NK-92 treated with Interleukin-12 subunit alpha and Interleukin-12 subunit beta, amount 100 ng/mL, for 24 hours (cell line): ENCODE results near the gene ZNF423.

ENCODE experiments used
- DNase-seq: peaks from one replicate; lab custom pipeline; 2025; lab: John Stamatoyannopoulos, UW

The ZNF423 gene

DNA sequence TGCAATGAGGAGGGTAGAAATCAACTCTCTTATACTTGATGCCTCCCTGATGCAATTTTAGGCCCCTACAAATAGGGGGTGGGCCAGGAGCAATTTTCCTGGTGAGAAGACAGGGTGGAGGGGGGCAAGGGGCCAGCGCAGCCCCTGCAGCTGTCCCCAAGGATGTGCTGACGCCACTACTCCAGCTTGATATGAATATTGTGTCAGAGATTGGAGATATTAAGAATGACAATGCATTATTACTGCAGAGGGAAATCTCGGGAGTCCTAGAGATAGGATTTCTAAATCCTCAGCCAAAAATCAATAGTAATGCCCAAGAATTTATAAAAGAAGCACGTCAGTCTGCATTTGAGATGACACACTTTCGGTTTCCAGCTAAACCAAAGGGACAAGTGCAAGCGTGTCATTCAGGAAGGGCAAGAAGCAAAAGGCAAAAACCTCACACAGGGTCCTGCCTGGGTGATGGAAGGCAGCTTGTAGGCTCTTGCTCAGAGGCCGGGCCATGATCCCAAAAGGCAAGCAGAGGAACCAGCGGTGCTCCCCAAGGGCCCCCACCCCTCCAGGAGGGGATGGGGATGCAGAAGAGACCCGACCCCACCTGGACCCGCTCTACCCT, 303.5 kb downstream of the ZNF423 start:
- no peak for DNase-seq

DNA sequence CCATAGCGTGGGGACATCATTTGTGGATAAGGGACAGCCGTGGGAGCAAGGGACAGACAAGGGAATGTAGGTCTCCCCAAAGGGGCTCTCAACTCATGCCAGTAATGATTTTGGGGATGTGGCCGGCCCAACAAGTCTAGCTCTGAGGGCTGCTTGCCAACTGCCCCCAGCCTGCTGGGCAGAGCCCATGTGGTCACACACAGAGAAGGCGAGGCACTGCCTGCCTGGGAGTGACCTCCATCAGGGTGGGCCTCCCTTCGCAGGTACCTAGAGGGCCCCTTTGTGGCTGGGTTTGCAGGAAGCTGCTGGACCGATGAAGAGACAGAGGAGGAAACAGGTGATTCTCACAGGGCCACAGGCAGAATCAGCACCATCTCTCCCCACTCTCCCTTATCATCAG, 305.2 kb downstream of the ZNF423 start:
- DNase-seq, result no peak

DNA sequence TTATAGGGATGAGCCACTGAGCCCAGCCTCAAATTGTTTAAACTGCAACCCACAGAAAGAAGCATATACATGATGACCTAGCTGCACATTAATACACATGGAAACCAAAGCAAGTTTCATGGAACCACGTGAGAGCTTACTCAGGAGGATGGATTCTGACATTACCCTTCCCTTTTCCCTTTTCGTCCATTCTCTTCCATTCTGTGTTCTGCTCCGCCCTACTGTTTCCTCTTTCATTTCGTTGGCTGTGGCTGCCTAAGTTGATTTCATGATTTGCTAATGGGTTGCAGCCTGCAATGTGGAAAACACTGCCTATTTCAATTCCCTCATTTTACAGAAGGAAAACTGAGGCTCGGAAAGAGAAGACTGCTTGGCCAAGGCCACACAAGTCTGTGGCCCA, 305.8 kb downstream of the ZNF423 start:
- DNase-seq, result no peak

DNA sequence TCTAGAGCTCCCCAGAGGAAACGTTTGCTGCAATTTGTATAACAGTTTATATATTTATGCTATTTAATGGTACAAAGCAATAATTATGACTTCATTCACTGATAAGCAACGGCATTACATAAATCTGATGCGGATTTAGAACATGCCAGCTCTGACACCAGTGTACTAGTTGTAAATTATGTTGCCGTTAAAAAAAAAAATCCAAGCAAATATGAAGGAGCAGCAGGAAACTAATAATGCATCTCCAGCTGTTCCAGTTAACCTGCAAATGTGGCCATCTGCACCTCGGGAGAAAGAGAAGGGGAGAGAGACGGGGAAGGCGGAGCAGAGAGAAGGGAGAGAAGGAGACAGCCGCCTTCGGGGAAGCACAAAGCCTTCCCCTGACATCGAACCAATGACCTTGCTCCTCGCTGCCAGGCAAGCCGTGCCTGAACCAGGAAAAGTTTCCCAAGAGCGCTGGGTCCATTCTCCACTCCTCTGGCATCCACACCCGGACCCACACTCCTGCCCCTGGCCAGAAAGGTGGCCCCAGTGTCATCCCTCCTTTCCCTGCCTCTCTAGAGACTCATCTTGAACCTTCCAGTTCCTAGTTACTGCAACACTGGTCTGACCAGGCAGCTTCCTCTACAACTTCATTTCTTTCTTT, 307.5 kb downstream of the ZNF423 start:
- DNase-seq, result no peak

DNA sequence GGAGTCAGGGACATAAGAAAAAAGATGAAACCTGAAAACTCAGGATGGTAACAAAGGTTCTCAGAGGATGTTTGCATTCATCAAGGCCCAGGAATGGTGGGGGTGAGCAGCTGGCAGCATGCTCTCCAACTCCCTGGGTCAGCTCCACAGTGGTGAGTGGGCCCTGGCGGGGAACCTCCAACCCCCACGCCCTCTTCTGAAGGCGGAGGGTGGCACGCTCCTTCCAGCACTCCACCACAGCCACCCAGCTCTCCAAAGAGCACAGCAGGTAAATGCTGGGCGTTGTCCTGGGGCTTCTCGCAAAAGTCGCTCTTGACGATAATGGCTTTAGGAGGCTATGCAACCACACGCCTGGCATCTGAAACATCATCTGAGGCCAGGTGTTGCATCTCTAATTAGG, 308.5 kb downstream of the ZNF423 start:
- DNase-seq, result no peak

DNA sequence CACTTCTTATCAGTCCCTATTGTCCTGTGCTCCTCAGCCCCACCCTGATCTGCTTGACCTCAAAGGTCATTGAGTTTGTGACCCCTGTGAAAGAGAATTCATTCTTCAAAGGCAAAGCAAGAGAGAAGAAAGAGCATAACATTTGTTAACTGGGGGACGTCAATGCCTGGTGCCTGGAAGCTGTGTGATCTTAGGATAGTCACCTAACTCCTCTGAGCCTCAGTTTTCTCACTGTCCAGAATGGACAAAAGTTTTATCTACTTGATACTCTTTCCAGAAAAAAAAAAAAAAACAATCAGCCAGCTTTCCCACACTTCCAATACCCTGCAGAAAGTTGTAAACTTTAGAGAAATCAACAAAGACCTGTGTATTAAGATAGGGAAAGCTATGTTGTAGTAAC, 309.2 kb downstream of the ZNF423 start:
- no peak for DNase-seq

DNA sequence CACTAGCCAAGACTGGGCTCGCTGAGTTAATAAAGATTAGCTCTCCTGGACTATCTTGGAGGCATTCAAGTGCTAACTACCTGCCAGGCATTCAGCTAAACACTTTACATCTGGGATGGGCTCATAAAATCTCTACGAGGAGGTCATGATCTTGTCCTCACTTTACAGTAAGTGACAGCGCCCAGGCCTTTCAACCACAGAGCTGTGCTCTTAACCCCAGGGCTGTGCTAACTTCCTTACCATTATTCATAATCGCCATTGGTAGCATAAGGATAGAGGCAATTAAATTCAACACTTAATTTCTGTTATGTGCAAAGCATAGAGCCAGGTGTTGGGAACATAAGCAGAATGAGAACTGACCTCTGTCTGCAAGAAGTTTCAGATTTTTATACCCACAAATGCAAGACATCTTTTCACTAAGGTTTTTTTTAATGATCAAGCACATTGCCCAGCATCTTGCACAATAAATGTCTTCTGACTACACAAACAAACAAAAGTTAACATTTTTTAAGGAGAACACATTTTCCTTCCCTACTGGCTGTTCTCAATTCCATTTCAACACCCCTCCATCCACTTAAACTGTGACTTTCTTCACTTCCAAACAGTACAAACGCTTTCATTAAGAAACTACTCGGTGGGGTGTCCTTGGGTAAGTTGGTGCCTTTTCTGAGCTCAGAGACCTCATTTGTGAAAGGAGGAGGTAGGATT, 310.0 kb downstream of the ZNF423 start:
- DNase-seq, result no peak

DNA sequence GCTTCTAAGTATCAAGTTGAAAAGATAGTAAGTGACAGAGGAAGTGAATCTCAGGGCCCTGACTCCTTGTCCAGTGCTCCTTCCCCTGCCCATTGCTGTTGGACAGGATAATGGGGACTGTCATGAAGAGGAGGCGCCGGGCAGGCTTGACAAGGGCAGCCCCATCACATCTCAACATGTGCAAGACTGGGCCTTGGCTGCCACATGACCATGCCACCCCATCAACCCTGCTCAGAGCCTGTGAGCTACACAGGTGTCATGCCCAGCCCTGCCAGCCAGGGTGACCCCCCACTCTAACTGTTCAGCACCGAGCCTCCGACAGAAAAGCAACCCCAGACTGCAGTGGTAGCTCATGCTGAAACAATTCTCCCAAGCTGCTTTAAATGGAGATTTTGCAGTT, 310.7 kb downstream of the ZNF423 start:
- DNase-seq, result no peak

DNA sequence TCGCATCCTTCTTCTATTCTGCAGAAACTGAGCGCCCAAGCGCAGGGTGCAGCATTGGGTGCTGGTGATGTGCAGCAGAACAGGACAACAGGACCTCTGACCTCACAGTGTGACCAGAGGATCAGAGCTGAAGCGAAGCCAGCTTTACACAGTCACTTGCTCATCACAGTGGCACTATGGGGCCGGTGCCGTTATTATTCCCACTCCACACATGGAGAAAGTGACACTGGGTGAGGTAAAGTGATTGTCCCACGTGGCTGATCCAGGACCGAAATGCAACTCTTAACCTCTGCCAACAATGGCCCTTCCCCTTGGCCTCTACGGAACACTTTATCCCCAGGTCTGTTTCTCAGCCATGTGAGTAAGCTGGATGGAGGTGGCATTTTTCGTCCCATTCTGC, 311.1 kb downstream of the ZNF423 start:
- no peak for DNase-seq

DNA sequence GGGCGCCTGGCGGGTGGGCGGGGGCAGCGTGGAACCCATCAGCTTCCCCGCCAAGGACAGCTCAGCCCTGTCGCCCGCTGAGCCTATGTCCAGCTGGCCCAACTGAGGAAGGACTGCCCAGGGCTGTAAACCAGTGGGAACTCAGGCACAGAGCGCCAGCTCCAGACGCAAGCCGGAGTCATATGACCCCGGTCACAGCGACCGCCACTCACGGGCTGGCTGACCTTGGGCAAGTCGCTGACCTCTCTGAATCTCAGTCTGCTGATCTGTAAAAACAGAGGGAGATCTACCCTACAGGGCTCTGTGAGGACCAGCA, 312.3 kb downstream of the ZNF423 start:
- no peak for DNase-seq

DNA sequence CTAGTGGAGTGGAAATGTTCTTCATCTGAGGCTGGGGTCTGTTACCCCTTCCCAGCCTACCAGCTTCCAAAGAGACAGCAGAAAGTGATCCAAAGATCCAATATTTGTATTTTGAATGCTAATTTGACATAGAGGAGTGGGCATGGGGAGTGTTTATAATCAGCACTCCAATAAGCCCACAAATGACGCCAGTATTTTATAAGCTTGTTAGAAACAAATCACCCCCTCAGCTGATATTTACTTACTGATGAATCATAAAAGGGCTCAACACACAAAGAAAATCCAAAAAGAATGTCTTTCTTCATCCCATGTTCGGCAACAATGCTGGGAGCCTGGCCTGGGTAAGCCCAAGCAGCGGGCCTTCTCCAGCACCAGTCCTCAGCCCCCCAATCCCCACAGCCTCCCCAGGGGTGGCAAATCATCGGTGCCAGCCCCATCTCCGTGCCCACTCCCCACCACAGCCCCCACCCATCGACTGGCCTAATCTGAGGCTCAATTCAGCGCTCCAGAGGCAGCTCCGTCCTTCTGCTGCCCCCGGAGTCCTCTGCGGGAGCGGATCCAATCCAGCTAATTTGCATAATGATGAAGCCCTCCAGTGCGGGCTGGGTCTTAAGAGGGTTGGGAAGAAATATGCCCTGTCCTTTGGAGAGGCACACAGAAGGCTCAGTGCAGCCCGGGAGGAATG, 312.8 kb downstream of the ZNF423 start:
- DNase-seq, result no peak

DNA sequence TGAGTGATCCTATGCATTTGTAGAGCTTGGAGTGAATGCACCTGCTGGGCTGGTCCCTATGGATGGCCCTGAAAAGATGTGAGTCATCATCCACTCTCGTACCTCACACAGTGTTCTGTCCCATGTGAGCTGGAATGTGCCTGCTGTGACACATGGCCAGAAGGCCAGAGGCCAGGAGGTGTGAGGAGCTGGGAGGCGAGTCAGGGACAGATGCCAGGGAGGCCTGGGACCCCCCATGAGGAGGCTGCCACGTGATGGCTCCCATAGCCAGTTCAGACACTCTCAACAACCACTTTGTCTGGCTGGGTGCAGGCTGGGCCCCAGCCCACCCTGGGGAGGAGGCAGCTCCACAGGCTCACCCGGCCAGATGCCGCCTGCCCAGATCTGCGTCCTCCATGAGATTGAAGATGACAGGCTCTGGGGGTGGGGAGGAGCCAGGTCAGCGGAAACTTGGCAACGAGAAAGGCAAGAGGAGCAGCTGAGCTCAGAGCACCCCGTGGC, 313.5 kb downstream of the ZNF423 start:
- DNase-seq, result no peak

DNA sequence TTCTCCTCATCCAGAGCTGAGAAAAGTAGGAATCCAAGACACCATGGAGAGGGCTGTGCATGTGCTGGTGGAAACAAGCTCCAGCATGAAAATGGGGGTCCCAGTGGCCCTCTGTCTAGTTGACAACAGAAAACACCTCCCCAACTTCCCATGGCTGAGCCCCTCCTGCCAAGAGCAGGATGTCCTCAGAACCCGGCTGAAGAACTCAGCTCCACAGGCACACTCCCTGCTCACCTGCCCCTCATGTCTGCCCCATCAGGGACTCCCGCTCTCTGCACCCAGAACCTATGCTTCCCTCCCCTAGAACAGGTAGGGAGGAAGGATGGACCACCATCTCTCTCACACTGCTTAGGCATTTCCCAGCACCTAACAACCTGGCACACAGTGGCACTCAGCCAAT, 315.1 kb downstream of the ZNF423 start:
- no peak for DNase-seq

DNA sequence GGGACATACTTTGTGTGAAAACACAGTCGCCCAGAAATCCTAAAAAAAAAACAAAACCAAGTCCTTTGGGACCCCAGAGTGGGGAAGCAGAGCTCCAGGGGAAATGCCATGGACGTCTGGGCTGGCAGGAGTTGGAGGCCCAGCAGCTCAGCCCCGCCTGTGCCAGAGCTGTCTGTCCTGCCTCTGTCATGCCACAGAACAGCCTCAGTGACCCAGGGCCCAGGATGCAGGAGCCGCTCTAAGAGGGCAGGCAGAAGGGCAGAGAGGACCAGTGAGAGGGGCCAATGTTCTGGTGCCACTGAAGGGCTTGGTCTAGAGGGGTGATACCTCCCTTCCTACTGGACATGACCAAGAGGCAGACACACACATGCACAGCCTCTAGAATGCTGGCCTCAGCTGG, 316.2 kb downstream of the ZNF423 start:
- no peak for DNase-seq

DNA sequence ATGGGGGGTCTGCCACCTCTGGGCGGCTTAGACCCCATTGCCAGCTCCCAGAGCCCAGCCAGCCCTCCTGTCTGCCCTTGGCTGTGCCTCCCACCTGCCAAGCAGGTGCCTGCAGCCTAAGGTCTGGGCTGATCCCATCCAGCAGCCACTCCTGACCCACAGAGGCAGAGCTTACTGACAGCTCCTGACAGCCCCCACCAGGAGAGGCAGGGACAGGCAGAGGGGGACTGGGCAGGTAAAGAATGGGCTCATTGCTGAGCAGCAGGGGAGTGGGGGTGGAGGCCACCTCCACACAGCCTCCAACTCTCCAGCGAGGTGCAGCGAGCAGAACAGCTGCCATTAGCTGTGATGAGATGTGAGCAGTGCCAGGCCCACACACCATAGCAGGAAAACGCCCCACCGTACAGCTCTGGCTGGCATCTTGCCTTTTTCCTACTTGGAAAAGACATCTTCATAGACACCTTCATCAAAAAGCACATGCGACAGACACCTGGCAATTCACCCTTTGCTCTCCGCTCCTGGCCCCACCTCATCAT, 317.9 kb downstream of the ZNF423 start:
- DNase-seq, result no peak

DNA sequence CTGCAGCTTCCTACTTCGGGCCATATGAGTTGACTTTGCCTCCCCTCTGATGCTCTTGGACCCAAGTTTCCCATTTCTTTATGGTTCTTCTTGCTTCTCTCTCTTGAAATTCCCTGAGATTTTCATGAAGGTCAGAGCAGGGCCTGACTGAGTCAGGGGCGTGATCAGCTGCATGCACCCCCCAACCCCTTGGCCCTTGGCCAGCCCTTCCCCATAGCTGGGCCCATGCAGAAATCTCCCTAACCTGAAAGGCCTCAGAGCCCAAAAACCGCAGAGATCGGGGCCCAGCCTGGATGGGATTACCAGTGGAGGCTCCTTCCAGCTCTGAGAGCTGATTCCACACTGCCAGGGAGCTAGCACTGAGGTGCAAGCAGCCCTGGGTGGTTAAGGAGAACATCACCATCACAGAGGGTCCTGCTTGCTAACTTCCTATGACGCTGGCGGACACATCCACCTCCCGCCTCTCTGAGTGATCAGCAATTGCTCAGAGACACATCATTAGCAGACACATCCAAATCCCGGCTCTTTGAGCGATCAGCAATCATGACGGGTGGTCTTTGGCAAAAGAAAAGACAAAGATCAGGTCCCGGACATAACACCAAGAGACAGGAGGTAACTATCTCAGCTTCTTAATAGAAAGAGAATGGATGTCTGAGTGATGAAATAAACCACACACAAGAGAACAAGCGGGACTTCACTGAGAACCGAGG, 320.9 kb downstream of the ZNF423 start:
- DNase-seq, result no peak

DNA sequence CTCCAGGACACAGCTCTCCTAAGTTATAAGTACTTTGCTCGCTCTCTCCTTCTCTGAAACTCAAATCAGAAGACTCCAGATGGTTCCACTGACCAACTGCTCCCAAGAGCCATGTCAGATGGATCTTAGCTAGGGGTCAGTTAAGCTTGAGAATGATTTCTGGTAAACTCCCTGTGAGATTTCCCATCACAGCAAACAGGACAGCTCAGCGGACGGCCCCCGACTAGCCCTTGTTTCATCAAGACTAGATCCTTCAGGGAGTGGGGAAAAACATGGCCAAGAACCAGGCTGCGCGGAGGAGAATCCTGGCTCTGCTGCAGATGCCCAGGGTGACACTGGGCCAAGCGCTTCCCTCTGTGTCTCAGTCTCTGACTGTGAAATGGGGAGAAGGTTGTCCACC, 322.5 kb downstream of the ZNF423 start:
- DNase-seq, result no peak

DNA sequence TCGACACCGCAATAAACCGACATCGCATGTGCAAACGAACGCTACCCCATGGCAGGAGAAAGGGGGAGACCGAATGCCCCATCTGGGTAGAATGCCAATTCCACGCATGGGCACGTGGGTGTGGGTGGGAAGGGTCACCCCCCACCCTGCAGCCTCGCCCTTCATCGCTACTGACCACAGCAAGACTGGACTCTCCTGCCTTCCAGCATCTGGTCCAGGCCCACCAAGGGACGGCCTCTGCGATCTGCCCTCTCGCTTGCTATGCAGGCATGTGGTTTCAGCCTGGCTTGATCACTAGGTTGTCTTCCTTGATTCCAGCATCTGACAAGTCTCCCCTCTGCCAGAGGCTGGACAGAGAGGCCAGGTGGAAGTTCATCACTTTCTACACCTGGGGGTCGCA, 323.0 kb downstream of the ZNF423 start:
- DNase-seq, result no peak

DNA sequence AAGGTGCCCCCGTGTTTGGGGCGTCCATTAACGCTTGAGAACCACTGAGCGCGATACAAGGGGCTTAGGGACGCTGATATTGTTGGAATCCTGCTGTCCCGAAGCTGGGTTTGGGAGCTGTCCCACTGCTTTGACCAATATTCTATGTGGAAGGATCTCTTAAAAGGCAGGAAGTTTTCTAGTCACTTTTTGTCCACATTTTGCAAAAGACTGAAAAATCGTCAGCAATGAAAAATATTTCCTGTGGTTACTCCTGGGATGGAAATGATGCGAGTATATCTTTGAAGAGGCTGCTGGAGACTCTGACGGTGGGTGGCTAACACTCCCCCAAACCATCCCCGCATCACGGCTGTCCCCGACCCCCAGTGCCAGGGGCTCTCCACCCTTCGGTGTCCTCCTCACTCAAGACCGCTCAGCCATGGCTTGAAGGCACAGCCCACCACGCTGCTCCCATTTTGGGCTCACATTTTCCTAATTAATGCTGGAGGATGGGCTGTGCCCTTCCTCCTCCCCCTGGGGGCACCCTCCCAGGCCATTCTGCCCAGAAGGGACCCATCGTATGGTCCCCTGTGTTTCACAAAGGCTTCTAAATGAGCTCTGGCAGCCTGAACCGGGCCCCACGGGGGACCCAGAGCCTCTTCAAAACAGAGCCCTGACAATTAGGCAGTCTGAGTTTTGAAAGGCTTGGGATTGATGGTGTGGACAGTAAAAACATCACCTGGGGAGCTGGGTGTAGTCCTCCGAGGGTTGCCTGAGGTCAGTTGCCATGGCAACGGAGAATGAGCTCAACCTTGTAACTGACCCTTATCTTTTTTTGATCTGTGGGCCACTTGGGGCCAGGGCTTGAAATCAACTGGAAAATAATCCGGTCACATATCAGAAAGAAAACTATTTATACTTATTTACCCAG, 323.7 kb downstream of the ZNF423 start:
- DNase-seq, result no peak

DNA sequence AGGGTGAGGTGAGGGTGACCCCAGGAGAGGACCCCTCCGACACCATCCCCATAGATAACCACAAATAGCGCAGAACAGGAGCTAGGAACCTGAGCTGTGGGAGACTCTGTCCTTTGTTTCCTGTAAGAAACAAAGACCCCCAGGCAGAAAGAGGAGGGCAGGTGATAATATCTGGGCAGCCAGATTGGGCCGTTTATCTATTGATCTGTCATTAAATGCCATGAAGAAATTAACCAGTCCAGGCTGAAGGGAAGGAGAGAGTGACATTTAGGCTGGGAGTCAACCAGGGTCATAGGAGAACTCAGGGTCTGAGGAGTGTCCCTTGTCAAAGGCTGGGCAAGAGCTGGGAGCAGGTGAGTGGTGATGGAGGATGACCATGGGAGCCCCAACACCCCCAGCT, 324.5 kb downstream of the ZNF423 start:
- DNase-seq, result no peak

DNA sequence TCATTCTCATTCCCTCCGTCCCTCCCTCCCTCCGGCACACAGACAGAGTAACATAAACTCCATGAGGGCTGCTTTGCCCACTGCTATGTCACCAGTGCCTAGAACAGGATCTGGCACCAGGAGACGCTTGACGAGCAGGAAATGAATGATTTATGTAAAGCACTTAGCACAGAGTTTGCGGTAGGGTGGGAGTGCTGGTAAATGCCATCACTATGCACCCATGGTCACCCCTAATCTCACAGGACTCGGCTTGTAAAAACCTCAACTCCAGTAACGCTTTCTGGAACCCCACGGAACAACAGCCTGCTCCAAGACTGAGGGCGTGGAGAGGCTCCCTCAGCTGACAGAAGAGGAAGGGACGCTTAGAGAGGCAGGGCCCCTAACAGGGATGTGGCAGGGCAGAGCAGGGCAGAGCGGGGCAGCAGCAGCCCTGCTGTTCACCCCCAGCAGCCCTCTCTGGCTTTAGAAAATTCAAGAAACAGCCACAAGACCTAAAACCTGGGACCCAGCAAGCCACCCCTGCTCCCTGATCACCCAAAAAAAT, 325.4 kb downstream of the ZNF423 start:
- no peak for DNase-seq
